ENCODE results near the gene POLA1. TPM values are rescaled to one million over a fixed set of nuclear protein-coding genes. Genes with fewer than 3 reads are reported as not detected.

POLA1 gene
- total and polyA plus RNA-seq, 2 donors (not counting 1 experiment from before 2014, with no cell fraction given), result 3.0 to 16.3 TPM

DNA sequence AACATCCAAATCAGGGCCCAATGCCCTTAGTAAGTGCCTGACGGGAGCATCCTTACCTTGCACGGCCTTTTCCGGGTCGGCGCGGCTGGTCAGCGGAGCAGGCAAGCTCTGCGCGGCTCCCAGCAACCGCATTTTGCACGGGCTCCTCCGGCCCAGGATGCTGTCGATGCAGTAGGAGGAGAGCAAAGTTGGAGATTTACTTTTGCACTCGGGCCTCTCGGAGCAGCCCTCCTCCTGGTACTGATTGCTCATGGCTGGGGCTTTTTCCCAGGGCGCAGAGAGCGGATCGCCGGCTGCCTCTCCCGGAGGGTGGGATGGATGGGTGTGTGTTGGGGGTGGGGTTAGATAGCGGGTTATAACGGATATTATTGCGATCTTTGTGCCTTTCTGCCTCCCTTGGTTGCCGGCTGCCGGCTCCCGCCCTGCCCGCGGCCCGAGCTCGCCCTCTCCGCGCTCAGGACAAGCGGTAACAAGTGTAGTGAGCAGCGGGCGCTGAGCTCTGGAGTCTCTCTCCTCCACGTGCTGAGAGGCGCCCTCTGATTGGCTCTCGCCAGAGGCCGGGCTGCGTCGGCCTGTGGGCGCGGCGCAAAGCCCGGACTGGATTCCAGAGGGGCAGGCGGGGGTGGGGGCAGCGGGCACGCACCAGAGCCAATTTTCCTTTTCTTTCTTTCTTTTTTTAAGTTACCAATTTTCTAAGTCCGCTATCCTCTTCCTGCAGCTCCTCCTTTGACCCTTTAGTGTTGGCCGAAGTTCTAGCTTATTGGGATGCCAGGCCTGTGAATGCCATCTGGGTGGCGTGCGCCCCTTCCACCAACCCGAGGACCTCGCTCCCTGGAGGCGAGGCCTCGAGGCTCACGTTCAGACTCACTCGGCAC lies 322.0 kb downstream of the POLA1 start, which contains the start of gene ARX:
ARX (minus strand) TSS at position 480 of the 875 bp plus-strand sequence; CDS start at position 252, 228 bp downstream.
- H3K4me2 ChIP-seq (replicated peaks; ENCODE audit: low read depth, low read length, poor library complexity, severe bottlenecking), result peak within 1 kb of the TSS; percentile 42
- peaks cover 0 to 41% (median 0%) of the 10 kb centered on the region in 3 donors for H3K9me3 ChIP-seq (ENCODE audit: control extremely low read depth in 1 of 3, control insufficient read depth in 2 of 3, insufficient read depth in 1 of 3, low read length in 2 of 3)
- 5% methylated on average over 37 of the region's 58 CpGs for WGBS (ENCODE audit: insufficient coverage)

GRCh38 chrX:25016361-25016671 lies 322.6 kb downstream of the POLA1 start:
- Mint-ChIP-seq H3K27me3 (peaks cover 29% of the 10 kb centered on the region), H3K9me3 (ENCODE audit: insufficient read depth) (no peaks in the 10 kb centered on the region), H3K27ac (no peak overlapping the region), H3K4me3 (no peak overlapping the region), H3K4me1 (peaks cover 19% of the 10 kb centered on the region)
- intact Hi-C loops (cut with micrococcal nuclease), result no loop called here
- Histone ChIP-seq H3K4me3 (ENCODE audit: control extremely low read depth in 1 of 5, extremely low read depth in 1 of 5, insufficient read depth in 1 of 5, low read depth in 2 of 5, low read length in 4 of 5) (no peak overlapping the region), H2AFZ (ENCODE audit: insufficient read depth, low read depth, low read length, poor library complexity, severe bottlenecking) (no peak overlapping the region), H3K4me1 (ENCODE audit: control insufficient read depth in 2 of 2, insufficient read depth in 2 of 2, low read length in 2 of 2) (peaks cover 39 to 43% of the 10 kb centered on the region in 2 donors), H3K27ac (ENCODE audit: low read length in 2 of 2) (no peak overlapping the region), H3K27me3 (replicated peaks in 1 of 4; ENCODE audit: control extremely low read depth in 1 of 4, control insufficient read depth in 3 of 4, insufficient read depth in 4 of 4, low read length in 3 of 4) (peaks cover 0 to 69% (median 42%) of the 10 kb centered on the region in 4 experiments), H3K9ac (ENCODE audit: low read length) (no peak overlapping the region), H3K36me3 (replicated peaks in 1 of 2; ENCODE audit: control extremely low read depth in 1 of 2, control insufficient read depth in 1 of 2, extremely low read depth in 1 of 2, insufficient read depth in 2 of 2, low read length in 1 of 2) (no peaks in the 10 kb centered on the region), H4K20me1 (ENCODE audit: control insufficient read depth, insufficient read depth, low read length, poor library complexity, severe bottlenecking) (no peaks in the 10 kb centered on the region), H3K9me3 (ENCODE audit: control extremely low read depth in 1 of 3, control insufficient read depth in 2 of 3, insufficient read depth in 1 of 3, low read length in 2 of 3) (peaks cover 0 to 42% (median 0%) of the 10 kb centered on the region in 3 donors), H3K79me2 (ENCODE audit: control insufficient read depth, insufficient read depth, low read length) (no peaks in the 10 kb centered on the region), H3K4me2 (replicated peaks; ENCODE audit: low read depth, low read length, poor library complexity, severe bottlenecking) (peak overlapping the region; percentile 42)
- ATAC-seq (ENCODE audit: low read depth) (no peak), DNase-seq (no peak)
- CTCF ChIA-PET, result no interaction called here
- POLR2A ChIA-PET, result no interaction called here
- WGBS (ENCODE audit: insufficient coverage), result 25% methylated on average over 4 of the region's 20 CpGs
- TF ChIP-seq EZH2 (IDR thresholded peaks at IDR 0.05; ENCODE audit: borderline replicate concordance, insufficient read depth, low read depth, low read length, poor library complexity, severe bottlenecking), result no peak
- TF ChIP-seq, protein P1, sequence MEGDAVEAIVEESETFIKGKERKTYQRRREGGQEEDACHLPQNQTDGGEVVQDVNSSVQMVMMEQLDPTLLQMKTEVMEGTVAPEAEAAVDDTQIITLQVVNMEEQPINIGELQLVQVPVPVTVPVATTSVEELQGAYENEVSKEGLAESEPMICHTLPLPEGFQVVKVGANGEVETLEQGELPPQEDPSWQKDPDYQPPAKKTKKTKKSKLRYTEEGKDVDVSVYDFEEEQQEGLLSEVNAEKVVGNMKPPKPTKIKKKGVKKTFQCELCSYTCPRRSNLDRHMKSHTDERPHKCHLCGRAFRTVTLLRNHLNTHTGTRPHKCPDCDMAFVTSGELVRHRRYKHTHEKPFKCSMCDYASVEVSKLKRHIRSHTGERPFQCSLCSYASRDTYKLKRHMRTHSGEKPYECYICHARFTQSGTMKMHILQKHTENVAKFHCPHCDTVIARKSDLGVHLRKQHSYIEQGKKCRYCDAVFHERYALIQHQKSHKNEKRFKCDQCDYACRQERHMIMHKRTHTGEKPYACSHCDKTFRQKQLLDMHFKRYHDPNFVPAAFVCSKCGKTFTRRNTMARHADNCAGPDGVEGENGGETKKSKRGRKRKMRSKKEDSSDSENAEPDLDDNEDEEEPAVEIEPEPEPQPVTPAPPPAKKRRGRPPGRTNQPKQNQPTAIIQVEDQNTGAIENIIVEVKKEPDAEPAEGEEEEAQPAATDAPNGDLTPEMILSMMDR (IDR thresholded peaks at IDR 0.05), result no peak

More for the DNA sequence above, 322.0 kb downstream of the POLA1 start, which contains the start of gene ARX:
- H4K20me1 ChIP-seq (ENCODE audit: control insufficient read depth, insufficient read depth, low read length, poor library complexity, severe bottlenecking), result no peaks in the 10 kb centered on the region
- no peak within 1 kb of the TSS for H3K27ac ChIP-seq (ENCODE audit: low read length in 2 of 2)
- no peak within 1 kb of the TSS for H2AFZ ChIP-seq (ENCODE audit: insufficient read depth, low read depth, low read length, poor library complexity, severe bottlenecking)
- H3K79me2 ChIP-seq (ENCODE audit: control insufficient read depth, insufficient read depth, low read length), result no peaks in the 10 kb centered on the region
- Mint-ChIP-seq H3K4me3 (peak within 1 kb of the TSS; percentile 29), H3K27ac (no peak within 1 kb of the TSS), H3K4me1 (peaks cover 16% of the 10 kb centered on the region), H3K27me3 (peaks cover 29% of the 10 kb centered on the region), H3K9me3 (ENCODE audit: insufficient read depth) (no peaks in the 10 kb centered on the region)
- DNase-seq (no peak), ATAC-seq (ENCODE audit: low read depth) (peak; percentile 36)
- H3K27me3 ChIP-seq (replicated peaks in 1 of 4; ENCODE audit: control extremely low read depth in 1 of 4, control insufficient read depth in 3 of 4, insufficient read depth in 4 of 4, low read length in 3 of 4), result peaks cover 0 to 71% (median 42%) of the 10 kb centered on the region in 4 experiments
- no peaks in the 10 kb centered on the region for H3K36me3 ChIP-seq (replicated peaks in 1 of 2; ENCODE audit: control extremely low read depth in 1 of 2, control insufficient read depth in 1 of 2, extremely low read depth in 1 of 2, insufficient read depth in 2 of 2, low read length in 1 of 2)
- ChIA-PET POLR2A (no interaction called here), CTCF (no interaction called here)
- no peak within 1 kb of the TSS for H3K4me3 ChIP-seq (ENCODE audit: control extremely low read depth in 1 of 5, extremely low read depth in 1 of 5, insufficient read depth in 1 of 5, low read depth in 2 of 5, low read length in 4 of 5)
- intact Hi-C loops (cut with micrococcal nuclease), result no loop called here
- peaks cover 35 to 42% of the 10 kb centered on the region in 2 donors for H3K4me1 ChIP-seq (ENCODE audit: control insufficient read depth in 2 of 2, insufficient read depth in 2 of 2, low read length in 2 of 2)
- H3K9ac ChIP-seq (ENCODE audit: low read length), result no peak within 1 kb of the TSS
- TF ChIP-seq EZH2 (IDR thresholded peaks at IDR 0.05; ENCODE audit: borderline replicate concordance, insufficient read depth, low read depth, low read length, poor library complexity, severe bottlenecking), result no peak
- TF ChIP-seq, protein P1 (IDR thresholded peaks at IDR 0.05), result no peak

Measured in B cell (primary cell).